D721Med (cell line): Measurements from ENCODE around the gene NTRK2.
"Not testable (repeated sequence)": the region's sequence is repeated elsewhere in the genome, so short reads cannot be mapped to it uniquely, and the experiment has no call there.

Source experiments
- DNase-seq: peaks from one replicate; pipeline ENCODE4 v3.0.0; 2011; ENCODE audit warnings: low spot score; ENCODE audit not compliant: insufficient read length
- FAIRE-seq: peaks from 2 replicates; lab custom pipeline; 2011; peaks lifted over from hg19 to GRCh38; lab: Jason Lieb, UNC
- CTCF ChIP-seq: IDR thresholded peaks from 2 replicates; pipeline ENCODE4 v1.5.1; 2012; ENCODE audit warnings: mild to moderate bottlenecking, control low read depth; ENCODE audit not compliant: insufficient read depth; ENCODE audit errors: missing control alignments

Gene NTRK2

GRCh38 chr9:85062385-85063022 is 393.0 kb downstream of the NTRK2 start:
- TF ChIP-seq CTCF, result no peak
- DNase-seq (no peak), FAIRE-seq (no peak)

DNA sequence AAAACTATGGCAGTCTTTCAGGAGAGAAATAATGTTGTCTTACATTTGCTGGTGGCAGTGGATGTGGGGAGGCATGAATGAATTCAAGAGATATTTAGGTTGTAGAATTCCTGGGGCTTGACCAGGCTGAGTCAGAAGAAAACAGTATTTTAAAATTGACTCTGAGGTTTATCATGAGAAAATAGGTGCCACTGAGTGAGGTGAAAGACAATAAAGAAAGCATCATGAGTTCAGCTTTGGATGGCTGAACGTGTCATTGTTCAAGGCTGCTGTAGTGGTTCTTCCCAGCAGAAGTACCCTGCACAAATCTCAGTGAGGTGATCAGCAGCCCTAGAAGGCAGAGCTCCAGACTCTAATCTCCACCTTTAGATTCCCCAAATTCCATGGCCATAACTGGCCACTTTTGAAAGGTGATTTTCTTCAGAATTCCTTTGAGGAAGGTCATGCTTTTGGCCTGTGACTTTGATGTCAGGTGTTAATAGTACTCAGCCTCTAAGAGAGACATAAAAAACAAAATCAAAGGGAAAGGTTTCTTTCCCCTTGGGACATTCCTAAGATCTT is 395.4 kb downstream of the NTRK2 start:
- no peak for FAIRE-seq
- TF ChIP-seq CTCF, result no peak
- no peak for DNase-seq

GRCh38 chr9:85067792-85068191 is 398.3 kb downstream of the NTRK2 start:
- no peak for TF ChIP-seq CTCF
- FAIRE-seq, result no peak
- no peak for DNase-seq

- DNase-seq, FAIRE-seq: not testable (repeated sequence)
Observed at GRCh38 chr9:85069421-85069820, 399.9 kb downstream of the NTRK2 start.
